Keratinocyte (primary cell): ENCODE measurements around the gene HK1.

Source experiments
- CTCF ChIP-seq, 3 experiments: IDR thresholded peaks in 1 of 3; conservative IDR thresholded peaks in 1 of 3; optimal IDR thresholded peaks in 1 of 3; 2 replicates in 2 of 3; 3 replicates in 1 of 3; pipeline versions ENCODE3 to v1.5.1; 2011; ENCODE audit warnings: low read length in 3 of 3, mild to moderate bottlenecking in 3 of 3, moderate library complexity in 2 of 3, control low read depth in 1 of 3, inconsistent platforms in 1 of 3; ENCODE audit not compliant: insufficient read depth in 2 of 3; ENCODE audit errors: extremely low read depth in 1 of 3
- EZH2 ChIP-seq: IDR thresholded peaks from one replicate; pipeline ENCODE4 v1.6.1; 2012; ENCODE audit warnings: inconsistent platforms, mild to moderate bottlenecking, low read length, moderate library complexity

GRCh38 chr10:69428165-69428564, 149.9 kb downstream of the HK1 start:
- TF ChIP-seq CTCF (optimal IDR thresholded peaks at IDR 0.05 in 1 of 3, IDR thresholded peaks at IDR 0.05 in 1 of 3, conservative IDR thresholded peaks at IDR 0.05 in 1 of 3; ENCODE audit: extremely low read depth in 1 of 3, insufficient read depth in 2 of 3, low read length in 3 of 3) (no peak), EZH2 (no peak)
